SH-SY5Y (cell line): Measurements from ENCODE around the gene CETN1.

Experiments used
- GATA2 ChIP-seq: IDR thresholded peaks from 2 replicates; pipeline ENCODE4 v1.6.1; 2011; ENCODE audit warnings: mild to moderate bottlenecking, low read depth, low read length
- GATA3 ChIP-seq: IDR thresholded peaks from 2 replicates; pipeline ENCODE4 v1.6.1; 2011; ENCODE audit warnings: low read depth, mild to moderate bottlenecking, low read length, moderate library complexity

DNA sequence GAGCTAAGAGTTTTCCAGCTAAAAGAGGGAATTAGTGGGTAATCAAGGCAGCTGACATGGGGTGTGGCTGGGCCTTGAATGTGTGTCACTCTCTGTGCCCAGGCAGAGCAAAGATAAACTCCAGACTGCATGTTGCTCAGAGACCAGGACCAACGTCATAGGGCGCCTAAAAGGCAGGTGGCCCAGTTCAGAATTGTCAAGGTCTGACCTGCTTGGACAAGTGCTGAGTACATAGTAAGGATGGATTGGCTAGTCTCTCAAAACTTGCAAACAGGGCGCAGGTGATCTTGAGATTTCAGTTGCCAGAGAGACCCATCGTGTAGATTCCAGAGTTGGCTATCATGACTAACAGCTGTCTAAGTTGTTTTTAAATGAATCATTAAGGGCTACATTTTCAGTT is 35.6 kb downstream of the CETN1 start:
- TF ChIP-seq GATA2 (no peak), GATA3 (no peak)
